B cell (primary cell): ENCODE results near the gene CCDC68. TPM values are rescaled to one million over a fixed set of nuclear protein-coding genes. Genes with fewer than 3 reads are reported as not detected.

ENCODE experiments used
- ATAC-seq: fragments of 200-7000 bp; cut with Tn5 transposase; one replicate; pipeline ENCODE4 v1.10.0; 2021; ENCODE audit warnings: low read depth, mild to moderate bottlenecking, moderate number of reproducible peaks, moderate library complexity
- CTCF ChIA-PET: fragments of 350-600 bp; sonication (Branson Sonifier 250); formaldehyde crosslinking; loops from one replicate; lab custom pipeline; 2021; ENCODE audit warnings: antibody characterized with exemption, inconsistent platforms; lab: Charles Lee
- POLR2A ChIA-PET: fragments of 350-600 bp; sonication (Branson Sonifier 250); formaldehyde crosslinking; loops from one replicate; lab custom pipeline; 2021; ENCODE audit warnings: antibody characterized with exemption; lab: Charles Lee
- DNase-seq: peaks from one replicate; pipeline ENCODE4 v3.0.0; 2013
- H2AFZ ChIP-seq: 2 replicates; pipeline ENCODE4 v1.6.1; 2012; ENCODE audit warnings: mild to moderate bottlenecking, low read depth, low read length; ENCODE audit not compliant: insufficient read depth, poor library complexity, severe bottlenecking
- H3K27ac ChIP-seq, 2 donors: 1 replicate in 1 of 2; 2 replicates in 1 of 2; pipeline ENCODE4 v1.5.1; 2012 to 2013; ENCODE audit warnings: low read length in 2 of 2, mild to moderate bottlenecking in 2 of 2, moderate library complexity in 1 of 2
- H3K27me3 ChIP-seq, 4 experiments: fragments of 200-600 bp in 1 of 4; sonication (generic) in 1 of 4; replicated peaks in 1 of 4; 1 replicate in 2 of 4; 2 replicates in 2 of 4; pipeline versions ENCODE4 v1.6.1 to v1.7.0; 2013 to 2016; ENCODE audit warnings: low read length in 3 of 4, mild to moderate bottlenecking in 2 of 4, mixed read lengths in 1 of 4, moderate library complexity in 1 of 4; ENCODE audit not compliant: insufficient read depth in 4 of 4, control insufficient read depth in 3 of 4; ENCODE audit errors: control extremely low read depth in 1 of 4
- H3K36me3 ChIP-seq, 2 experiments: replicated peaks in 1 of 2; 1 replicate in 1 of 2; 2 replicates in 1 of 2; pipeline versions ENCODE4 v1.6.1 to v1.7.1; 2013; ENCODE audit warnings: low read length in 1 of 2; ENCODE audit not compliant: insufficient read depth in 2 of 2, control insufficient read depth in 1 of 2; ENCODE audit errors: control extremely low read depth in 1 of 2, extremely low read depth in 1 of 2
- H3K4me1 ChIP-seq, 2 donors: fragments of 200-600 bp in 1 of 2; sonication (generic) in 1 of 2; 1 replicate in 1 of 2; 2 replicates in 1 of 2; pipeline versions ENCODE4 v1.5.1 to v1.6.1; 2013 to 2017; ENCODE audit warnings: low read length in 2 of 2; ENCODE audit not compliant: control insufficient read depth in 2 of 2, insufficient read depth in 2 of 2
- H3K4me2 ChIP-seq: replicated peaks from 2 replicates; pipeline ENCODE3; 2012; ENCODE audit warnings: mild to moderate bottlenecking, low read depth, low read length; ENCODE audit not compliant: poor library complexity, severe bottlenecking
- H3K4me3 ChIP-seq, 5 experiments: fragments of 200-600 bp in 1 of 5; sonication (generic) in 1 of 5; 1 replicate in 3 of 5; 2 replicates in 2 of 5; pipeline versions ENCODE4 v1.5.1 to v1.7.0; 2011 to 2016; ENCODE audit warnings: low read length in 4 of 5, mild to moderate bottlenecking in 4 of 5, low read depth in 2 of 5, control low read depth in 1 of 5, moderate library complexity in 1 of 5; ENCODE audit not compliant: insufficient read depth in 1 of 5; ENCODE audit errors: control extremely low read depth in 1 of 5, extremely low read depth in 1 of 5
- H3K79me2 ChIP-seq: fragments of 200-600 bp; sonication (generic); one replicate; pipeline ENCODE4 v1.6.0; 2016; ENCODE audit warnings: low read length; ENCODE audit not compliant: control insufficient read depth, insufficient read depth
- H3K9ac ChIP-seq: fragments of 200-600 bp; sonication (generic); 2 replicates; pipeline ENCODE4 v1.6.1; 2017; ENCODE audit warnings: mild to moderate bottlenecking, low read length, moderate library complexity
- H3K9me3 ChIP-seq, 3 donors: one replicate each; pipeline versions ENCODE4 v1.6.1 to v1.7.1; 2013; ENCODE audit warnings: low read length in 2 of 3; ENCODE audit not compliant: control insufficient read depth in 2 of 3, insufficient read depth in 1 of 3; ENCODE audit errors: control extremely low read depth in 1 of 3
- H4K20me1 ChIP-seq: 2 replicates; pipeline ENCODE4 v1.6.0; 2012; ENCODE audit warnings: mild to moderate bottlenecking, low read length; ENCODE audit not compliant: insufficient read depth, control insufficient read depth, poor library complexity, severe bottlenecking
- H3K27ac Mint-ChIP-seq: one replicate; pipeline ENCODE4 v1.8.0; 2021; ENCODE audit warnings: mixed read lengths
- H3K27me3 Mint-ChIP-seq: one replicate; pipeline ENCODE4 v1.8.0; 2021; ENCODE audit warnings: mixed read lengths
- H3K4me1 Mint-ChIP-seq: one replicate; pipeline ENCODE4 v1.8.0; 2021; ENCODE audit warnings: mixed read lengths
- H3K4me3 Mint-ChIP-seq: one replicate; pipeline ENCODE4 v1.8.0; 2021; ENCODE audit warnings: mixed read lengths
- H3K9me3 Mint-ChIP-seq: one replicate; pipeline ENCODE4 v1.8.0; 2022; ENCODE audit warnings: mixed read lengths; ENCODE audit not compliant: insufficient read depth
- EZH2 ChIP-seq: IDR thresholded peaks from 2 replicates; pipeline ENCODE4 v1.6.1; 2012; ENCODE audit warnings: borderline replicate concordance, low read depth, mild to moderate bottlenecking, moderate library complexity, low read length; ENCODE audit not compliant: insufficient read depth, poor library complexity, severe bottlenecking
- WGBS: methylation state at CpG from one replicate; pipeline ENCODE4 v1.1.5; 2013; ENCODE audit warnings: missing lambda C conversion rate; ENCODE audit not compliant: insufficient coverage; 5-methylcytosine and 5-hydroxymethylcytosine counted together
- intact Hi-C: fragments of 100-400 bp; cut with micrococcal nuclease; formaldehyde crosslinking; loops from one replicate; pipeline ENCODE4 v1.10.0; 2022
- polyA plus RNA-seq: library from polyadenylated mRNA; depleted of rRNA; stranded (reverse); fragments of >200 nt; gene quantifications from 2 replicates; pipeline ENCODE4 v1.2.3, GENCODE V29; 2012
- total RNA-seq, 2 donors: library from RNA; stranded (reverse); fragments of 120-200 nt in 1 of 2; gene quantifications; 1 replicate in 1 of 2; 2 replicates in 1 of 2; pipeline versions ENCODE4 v1.2.3 to v1.2.4, GENCODE V29; 2013 to 2022
- TF ChIP-seq, protein P1 (sequence below): fragments of 200-600 bp; IDR thresholded peaks from one replicate; pipeline ENCODE4 v1.8.0; 2022; ENCODE audit warnings: antibody characterized with exemption, mild to moderate bottlenecking

The CCDC68 gene
- total and polyA plus RNA-seq, 2 donors (not counting 1 experiment from before 2014, with no cell fraction given) = 0.01 to 0.32 TPM

DNA sequence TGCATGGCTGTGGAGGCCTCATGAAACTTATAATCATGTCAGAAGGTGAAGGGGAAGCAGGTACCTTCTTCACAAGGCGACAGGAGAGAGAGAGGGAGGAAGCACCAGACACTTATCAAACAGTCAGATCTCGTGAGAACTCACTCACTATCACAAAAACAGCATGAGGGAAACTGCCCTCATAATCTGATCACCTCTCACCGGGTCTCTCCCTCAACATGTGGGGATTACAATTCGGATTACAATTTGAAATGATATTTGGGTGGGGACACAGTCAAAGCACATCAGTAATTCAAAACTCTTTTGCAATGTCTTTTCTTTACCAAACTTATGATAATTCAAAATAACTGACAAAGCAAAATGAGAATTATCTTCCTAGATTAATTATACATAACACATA lies 8.5 kb upstream of the CCDC68 start:
- DNase-seq = no peak
- H3K27me3 ChIP-seq = no peaks in the 10 kb centered on the region
- H3K4me1 Mint-ChIP-seq = peaks cover 9% of the 10 kb centered on the region
- ChIA-PET POLR2A (no interaction called here), CTCF (no interaction called here)
- no peaks in the 10 kb centered on the region for H3K79me2 ChIP-seq
- H3K4me3 Mint-ChIP-seq = no peak overlapping the region
- no peak overlapping the region for H3K4me2 ChIP-seq
- intact Hi-C loops = no loop called here
- H3K9me3 Mint-ChIP-seq = peaks cover 6% of the 10 kb centered on the region
- no peak overlapping the region for H3K4me3 ChIP-seq
- WGBS = no CpG with 5 or more reads among the region's 4 CpGs
- no peak for ATAC-seq
- H3K27ac Mint-ChIP-seq = no peak overlapping the region
- TF ChIP-seq, protein P1, sequence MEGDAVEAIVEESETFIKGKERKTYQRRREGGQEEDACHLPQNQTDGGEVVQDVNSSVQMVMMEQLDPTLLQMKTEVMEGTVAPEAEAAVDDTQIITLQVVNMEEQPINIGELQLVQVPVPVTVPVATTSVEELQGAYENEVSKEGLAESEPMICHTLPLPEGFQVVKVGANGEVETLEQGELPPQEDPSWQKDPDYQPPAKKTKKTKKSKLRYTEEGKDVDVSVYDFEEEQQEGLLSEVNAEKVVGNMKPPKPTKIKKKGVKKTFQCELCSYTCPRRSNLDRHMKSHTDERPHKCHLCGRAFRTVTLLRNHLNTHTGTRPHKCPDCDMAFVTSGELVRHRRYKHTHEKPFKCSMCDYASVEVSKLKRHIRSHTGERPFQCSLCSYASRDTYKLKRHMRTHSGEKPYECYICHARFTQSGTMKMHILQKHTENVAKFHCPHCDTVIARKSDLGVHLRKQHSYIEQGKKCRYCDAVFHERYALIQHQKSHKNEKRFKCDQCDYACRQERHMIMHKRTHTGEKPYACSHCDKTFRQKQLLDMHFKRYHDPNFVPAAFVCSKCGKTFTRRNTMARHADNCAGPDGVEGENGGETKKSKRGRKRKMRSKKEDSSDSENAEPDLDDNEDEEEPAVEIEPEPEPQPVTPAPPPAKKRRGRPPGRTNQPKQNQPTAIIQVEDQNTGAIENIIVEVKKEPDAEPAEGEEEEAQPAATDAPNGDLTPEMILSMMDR = no peak
- no peak for TF ChIP-seq EZH2
- no peak overlapping the region for H3K27ac ChIP-seq
- H2AFZ ChIP-seq = no peak overlapping the region
- H3K36me3 ChIP-seq = no peaks in the 10 kb centered on the region
- no peaks in the 10 kb centered on the region for H4K20me1 ChIP-seq
- H3K27me3 Mint-ChIP-seq = peaks cover 7% of the 10 kb centered on the region
- peaks cover 2 to 6% (median 5%) of the 10 kb centered on the region in 3 donors for H3K9me3 ChIP-seq
- no peak overlapping the region for H3K9ac ChIP-seq
- H3K4me1 ChIP-seq = no peaks in the 10 kb centered on the region

DNA sequence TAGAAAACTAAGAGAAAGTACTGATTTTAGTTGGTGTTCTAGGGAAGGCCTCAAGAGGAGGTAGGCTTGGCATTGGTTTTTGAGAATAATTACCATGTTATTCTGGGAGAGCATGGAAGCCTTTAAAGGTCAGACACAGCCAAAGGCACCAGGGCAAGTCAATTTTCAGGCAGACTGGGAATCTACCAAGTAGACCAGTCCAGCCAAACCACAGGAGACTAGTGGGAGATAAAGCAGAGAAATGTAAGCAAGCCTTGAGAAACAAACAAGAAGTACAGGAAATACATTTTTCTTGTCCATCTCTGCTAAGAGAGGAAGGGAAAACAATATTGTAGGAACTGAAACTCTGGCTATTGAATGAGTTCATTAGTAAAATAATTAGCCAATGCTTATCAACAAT lies 5.5 kb upstream of the CCDC68 start:
- POLR2A ChIA-PET = no interaction called here

More for the DNA sequence above, 5.5 kb upstream of the CCDC68 start:
- ATAC-seq (no peak), DNase-seq (no peak)
- H2AFZ ChIP-seq = no peak overlapping the region
- H3K9me3 Mint-ChIP-seq = peaks cover 6% of the 10 kb centered on the region
- no peak overlapping the region for H3K27ac Mint-ChIP-seq
- no peaks in the 10 kb centered on the region for H4K20me1 ChIP-seq
- no peaks in the 10 kb centered on the region for H3K36me3 ChIP-seq
- peaks cover 22% of the 10 kb centered on the region for H3K27me3 Mint-ChIP-seq
- H3K4me1 Mint-ChIP-seq = peaks cover 18% of the 10 kb centered on the region
- H3K79me2 ChIP-seq = no peaks in the 10 kb centered on the region
- H3K27me3 ChIP-seq = peaks cover 0 to 9% (median 4%) of the 10 kb centered on the region in 4 experiments
- CTCF ChIA-PET = interaction anchor here (1.2 kb wide), 1 partner anchor 13 kb away, joined by 3 read pairs; no protein-coding TSS in a partner anchor
- no peak overlapping the region for H3K4me3 Mint-ChIP-seq
- no peak for TF ChIP-seq EZH2
- TF ChIP-seq, protein P1 = no peak
- peaks cover 0 to 2% of the 10 kb centered on the region in 2 donors for H3K4me1 ChIP-seq
- H3K9ac ChIP-seq = no peak overlapping the region
- no peak overlapping the region for H3K27ac ChIP-seq
- H3K9me3 ChIP-seq = peaks cover 2 to 10% (median 6%) of the 10 kb centered on the region in 3 donors
- H3K4me3 ChIP-seq = no peak overlapping the region
- H3K4me2 ChIP-seq = no peak overlapping the region
- intact Hi-C loops = no loop called here
